T-helper 2 cell treated with Interferon-gamma antibody and Interleukin-4, amounts not matched to agents 100 ng/mL and 5 ng/mL, for 36 hours (primary cell): ENCODE data around the gene TOR3A. TPM values are rescaled to one million over a fixed set of nuclear protein-coding genes. Genes with fewer than 3 reads are reported as not detected.
"Not testable (repeated sequence)": the region's sequence is repeated elsewhere in the genome, so short reads cannot be mapped to it uniquely, and the experiment has no call there.

Experiments
- intact Hi-C: fragments of 100-400 bp; cut with micrococcal nuclease; formaldehyde crosslinking; loops from one replicate; pipeline ENCODE4 v1.15.1; 2023
- total RNA-seq: library from RNA; stranded (reverse); gene quantifications from 2 replicates; pipeline ENCODE4 v1.2.3, GENCODE V29; 2022

Gene TOR3A
- total RNA-seq, 1 donor from 2014 or later = 45.4 TPM

GRCh38 chr1:179107706-179108629, 26.1 kb downstream of the TOR3A start:
- intact Hi-C loops = no loop called here

GRCh38 chr1:179108644-179109043, 26.8 kb downstream of the TOR3A start:
- intact Hi-C loops = no loop called here

GRCh38 chr1:179115181-179115580, 33.3 kb downstream of the TOR3A start:
- intact Hi-C loops = no loop called here

- intact Hi-C loops = no loop called here
Observed at GRCh38 chr1:179119513-179119912, 37.6 kb downstream of the TOR3A start.

GRCh38 chr1:179120736-179121135, 38.9 kb downstream of the TOR3A start:
- intact Hi-C loops = loop anchor here (1.0 to 2.0 kb wide), 3 partner anchors 72 to 249 kb away; no protein-coding TSS in a partner anchor

GRCh38 chr1:179121159-179121938, 39.5 kb downstream of the TOR3A start:
- intact Hi-C loops = loop anchor here (1.0 to 2.0 kb wide), 3 partner anchors 71 to 248 kb away; no protein-coding TSS in a partner anchor

GRCh38 chr1:179124873-179125272, 43.0 kb downstream of the TOR3A start:
- intact Hi-C loops = loop anchor here (5.0 kb wide), 1 partner anchor 102 kb away; the partner anchor contains the start of gene ABL2

GRCh38 chr1:179126338-179127060, 44.6 kb downstream of the TOR3A start:
- intact Hi-C loops = loop anchor here (5.0 kb wide), 1 partner anchor 101 kb away; the partner anchor contains the start of gene ABL2

- intact Hi-C loops = loop anchor here (5.0 kb wide), 1 partner anchor 100 kb away; the partner anchor contains the start of gene ABL2
Observed at GRCh38 chr1:179127163-179127895, 45.5 kb downstream of the TOR3A start.

GRCh38 chr1:179128520-179128919, 46.6 kb downstream of the TOR3A start:
- intact Hi-C loops = loop anchor here (2.0 to 5.0 kb wide), 3 partner anchors 99 to 164 kb away; partner anchors contain the start of genes ABL2 and SOAT1

GRCh38 chr1:179129702-179130473, 48.0 kb downstream of the TOR3A start:
- intact Hi-C loops = loop anchor here (1.0 to 5.0 kb wide), 7 partner anchors 11 to 405 kb away; partner anchors contain the start of genes ABL2, RALGPS2 and SOAT1

GRCh38 chr1:179135168-179135567, 53.3 kb downstream of the TOR3A start:
- intact Hi-C loops = not testable (repeated sequence)

GRCh38 chr1:179135707-179136106, 53.8 kb downstream of the TOR3A start:
- intact Hi-C loops = not testable (repeated sequence)

- intact Hi-C loops = no loop called here
Observed at GRCh38 chr1:179137617-179138255, 55.9 kb downstream of the TOR3A start.

GRCh38 chr1:179138755-179139154, 56.9 kb downstream of the TOR3A start:
- intact Hi-C loops = not testable (repeated sequence)

GRCh38 chr1:179141592-179142251, 59.9 kb downstream of the TOR3A start:
- intact Hi-C loops = loop anchor here (1.0 to 5.0 kb wide), 2 partner anchors 11 to 86 kb away; partner anchors contain the start of gene ABL2

GRCh38 chr1:179142889-179143299, 61.0 kb downstream of the TOR3A start:
- intact Hi-C loops = loop anchor here (5.0 kb wide), 1 partner anchor 84 kb away; the partner anchor contains the start of gene ABL2

- intact Hi-C loops = loop anchor here (5.0 kb wide), 1 partner anchor 84 kb away; the partner anchor contains the start of gene ABL2
Observed at GRCh38 chr1:179143322-179143721, 61.5 kb downstream of the TOR3A start.
